H9 (cell line): Measurements from ENCODE around the gene TEX13D. TPM values are rescaled to one million over a fixed set of nuclear protein-coding genes. Genes with fewer than 3 reads are reported as not detected.

Source experiments
- DNase-seq: peaks from one replicate; pipeline ENCODE4 v3.0.0-alpha.2; 2017
- H2AFZ ChIP-seq: one replicate; pipeline ENCODE4 v1.6.1; 2013; ENCODE audit warnings: mild to moderate bottlenecking, low read length, control low read depth, moderate library complexity
- H2AK5ac ChIP-seq: 2 replicates; pipeline ENCODE4 v1.6.1; 2013; ENCODE audit warnings: low read length, control low read depth, mixed read lengths; ENCODE audit not compliant: insufficient read length
- H2BK120ac ChIP-seq: one replicate; pipeline ENCODE4 v1.6.1; 2013; ENCODE audit warnings: low read depth, mild to moderate bottlenecking, low read length, control low read depth, inconsistent platforms; ENCODE audit not compliant: poor library complexity, severe bottlenecking
- H2BK12ac ChIP-seq: 2 replicates; pipeline ENCODE4 v1.6.1; 2013; ENCODE audit warnings: low read length, control low read depth, mixed read lengths, low read depth; ENCODE audit not compliant: insufficient read length
- H2BK15ac ChIP-seq: 2 replicates; pipeline ENCODE4 v1.6.1; 2013; ENCODE audit warnings: low read depth, low read length, control low read depth
- H2BK20ac ChIP-seq: one replicate; pipeline ENCODE4 v1.6.1; 2013; ENCODE audit warnings: low read depth, mild to moderate bottlenecking, low read length, control low read depth, inconsistent platforms; ENCODE audit not compliant: poor library complexity, severe bottlenecking
- H2BK5ac ChIP-seq: 2 replicates; pipeline ENCODE4 v1.6.1; 2013; ENCODE audit warnings: low read length, control low read depth, mixed read lengths; ENCODE audit not compliant: insufficient read length
- H3K14ac ChIP-seq: 2 replicates; pipeline ENCODE4 v1.6.1; 2013; ENCODE audit warnings: low read length, control low read depth; ENCODE audit not compliant: insufficient read depth
- H3K18ac ChIP-seq: 2 replicates; pipeline ENCODE4 v1.6.1; 2013; ENCODE audit warnings: low read depth, mild to moderate bottlenecking, mixed read lengths, low read length, control low read depth; ENCODE audit not compliant: insufficient read length
- H3K23ac ChIP-seq: 2 replicates; pipeline ENCODE4 v1.6.1; 2013; ENCODE audit warnings: low read length, control low read depth, mixed read lengths, low read depth; ENCODE audit not compliant: insufficient read length
- H3K23me2 ChIP-seq: 2 replicates; pipeline ENCODE4 v1.6.1; 2013; ENCODE audit warnings: low read depth, mild to moderate bottlenecking, mixed read lengths, low read length, control low read depth; ENCODE audit not compliant: insufficient read length, poor library complexity, severe bottlenecking
- H3K27ac ChIP-seq: 2 replicates; pipeline ENCODE4 v1.5.1; 2013; ENCODE audit warnings: low read length, control low read depth, mixed read lengths, low read depth; ENCODE audit not compliant: insufficient read length
- H3K27me3 ChIP-seq: 2 replicates; pipeline ENCODE4 v1.6.1; 2013; ENCODE audit warnings: low read length, control low read depth, inconsistent platforms; ENCODE audit not compliant: insufficient read depth
- H3K4ac ChIP-seq: 2 replicates; pipeline ENCODE4 v1.6.1; 2013; ENCODE audit warnings: low read depth, mild to moderate bottlenecking, control low read depth, inconsistent platforms, low read length, moderate library complexity
- H3K4me1 ChIP-seq: 2 replicates; pipeline ENCODE4 v1.6.1; 2013; ENCODE audit warnings: low read length, control low read depth, inconsistent platforms; ENCODE audit not compliant: insufficient read depth
- H3K4me2 ChIP-seq: 2 replicates; pipeline ENCODE4 v1.6.1; 2013; ENCODE audit warnings: low read length, control low read depth, mixed read lengths; ENCODE audit not compliant: insufficient read length, insufficient read depth
- H3K56ac ChIP-seq: 2 replicates; pipeline ENCODE4 v1.6.1; 2013; ENCODE audit warnings: low read depth, mild to moderate bottlenecking, mixed read lengths, low read length, control low read depth; ENCODE audit not compliant: insufficient read length
- H3K79me1 ChIP-seq: 2 replicates; pipeline ENCODE4 v1.6.1; 2013; ENCODE audit warnings: low read depth, mild to moderate bottlenecking, moderate library complexity, low read length, control low read depth, inconsistent platforms; ENCODE audit not compliant: insufficient read depth, poor library complexity, severe bottlenecking
- H3K79me2 ChIP-seq: 2 replicates; pipeline ENCODE4 v1.6.1; 2013; ENCODE audit warnings: low read length, control low read depth, inconsistent platforms; ENCODE audit not compliant: insufficient read depth
- H3K9ac ChIP-seq: 2 replicates; pipeline ENCODE4 v1.6.1; 2013; ENCODE audit warnings: low read length, control low read depth, mixed read lengths; ENCODE audit not compliant: insufficient read length; ENCODE audit errors: extremely low read depth
- H3K9me3 ChIP-seq: one replicate; pipeline ENCODE4 v1.6.1; 2013; ENCODE audit warnings: low read depth, low read length, inconsistent platforms; ENCODE audit not compliant: control insufficient read depth
- H3T11ph ChIP-seq: one replicate; pipeline ENCODE4 v1.6.1; 2013; ENCODE audit warnings: mild to moderate bottlenecking, low read length, control low read depth, inconsistent platforms
- H4K20me1 ChIP-seq: one replicate; pipeline ENCODE4 v1.6.1; 2013; ENCODE audit not compliant: control insufficient read depth, insufficient read length, insufficient read depth
- H4K5ac ChIP-seq: 2 replicates; pipeline ENCODE4 v1.6.1; 2013; ENCODE audit warnings: low read depth, mild to moderate bottlenecking, mixed read lengths, low read length, control low read depth; ENCODE audit not compliant: insufficient read length
- H4K8ac ChIP-seq: replicated peaks from 2 replicates; pipeline ENCODE4 v1.6.1; 2013; ENCODE audit warnings: low read length, control low read depth, mixed read lengths, low read depth; ENCODE audit not compliant: insufficient read length
- H4K91ac ChIP-seq: 2 replicates; pipeline ENCODE4 v1.6.1; 2013; ENCODE audit warnings: low read depth, mild to moderate bottlenecking, moderate library complexity, mixed read lengths, low read length, control low read depth; ENCODE audit not compliant: insufficient read length
- H3K27ac Mint-ChIP-seq, 3 experiments: 2 replicates in 2 of 3; 3 replicates in 1 of 3; pipeline ENCODE4 v1.8.0; 2020 to 2021; ENCODE audit warnings: mixed read lengths in 3 of 3, mild to moderate bottlenecking in 1 of 3, moderate library complexity in 1 of 3
- H3K27me3 Mint-ChIP-seq: 2 replicates; pipeline ENCODE4 v1.8.0; 2021; ENCODE audit warnings: low read depth, mild to moderate bottlenecking, moderate library complexity, mixed read lengths
- H3K36me3 Mint-ChIP-seq, 3 experiments: 2 replicates in 2 of 3; 3 replicates in 1 of 3; pipeline ENCODE4 v1.8.0; 2020 to 2021; ENCODE audit warnings: low read depth in 3 of 3, mixed read lengths in 3 of 3; ENCODE audit not compliant: insufficient read depth in 1 of 3
- H3K4me1 Mint-ChIP-seq, 2 experiments: 2 replicates each; pipeline ENCODE4 v1.8.0; 2020; ENCODE audit warnings: mixed read lengths in 2 of 2
- H3K4me3 Mint-ChIP-seq, 2 experiments: 2 replicates in 1 of 2; 3 replicates in 1 of 2; pipeline ENCODE4 v1.8.0; 2020 to 2021; ENCODE audit warnings: mild to moderate bottlenecking in 2 of 2, mixed read lengths in 2 of 2, moderate library complexity in 1 of 2
- H3K9me3 Mint-ChIP-seq, 2 experiments: 2 replicates in 1 of 2; 3 replicates in 1 of 2; pipeline ENCODE4 v1.8.0; 2020; ENCODE audit warnings: mild to moderate bottlenecking in 2 of 2, mixed read lengths in 2 of 2, moderate library complexity in 1 of 2
- CTCF ChIP-seq: fragments of 200-600 bp; sonication (generic); conservative IDR thresholded peaks from 3 replicates; pipeline ENCODE4 v1.8.0; 2021; ENCODE audit warnings: antibody characterized with exemption, mild to moderate bottlenecking
- WGBS: extraction: QIAGEN DNeasy Blood & Tissue Kit; methylation state at CpG from one replicate; pipeline ENCODE4 v1.1.7; 2013; ENCODE audit warnings: missing lambda C conversion rate, low lambda C conversion rate, mixed read lengths; ENCODE audit not compliant: insufficient read length; ENCODE audit errors: extremely low coverage; 5-methylcytosine and 5-hydroxymethylcytosine counted together
- total RNA-seq: library from RNA; stranded (reverse); gene quantifications from 2 replicates; pipeline ENCODE4 v1.2.1, GENCODE V29; 2021

TEX13D gene
- total RNA-seq, 1 experiment from 2014 or later: 0.15 TPM

GRCh38 chrX:124346877-124347241, 14.4 kb downstream of the TEX13D start:
- no peak overlapping the region for H4K91ac ChIP-seq

More at GRCh38 chrX:124346877-124347241, 14.4 kb downstream of the TEX13D start:
- Histone ChIP-seq H2BK15ac (no peak overlapping the region), H3K4me2 (no peak overlapping the region), H3K23me2 (no peaks in the 10 kb centered on the region), H3K56ac (no peak overlapping the region), H4K8ac (no peak overlapping the region), H3K4ac (no peak overlapping the region), H3K79me2 (no peaks in the 10 kb centered on the region), H3K23ac (no peak overlapping the region), H3K27me3 (no peaks in the 10 kb centered on the region), H3K14ac (no peak overlapping the region), H3T11ph (no peak overlapping the region), H3K27ac (no peak overlapping the region), H3K4me1 (no peaks in the 10 kb centered on the region), H3K9me3 (no peaks in the 10 kb centered on the region), H3K9ac (no peak overlapping the region), H2BK5ac (no peak overlapping the region), H3K18ac (no peak overlapping the region), H2BK120ac (no peak overlapping the region), H2AK5ac (no peak overlapping the region), H4K5ac (no peak overlapping the region), H2BK12ac (no peak overlapping the region), H2BK20ac (no peak overlapping the region), H4K20me1 (no peaks in the 10 kb centered on the region), H3K79me1 (no peaks in the 10 kb centered on the region), H2AFZ (no peak overlapping the region)
- Mint-ChIP-seq H3K27ac (no peak overlapping the region), H3K27me3 (no peaks in the 10 kb centered on the region; the same call in 1 of the 2 replicates), H3K9me3 (peaks cover 0 to 4% of the 10 kb centered on the region in 2 experiments; a peak in 1 of 5 replicates), H3K4me3 (no peak overlapping the region), H3K36me3 (no peaks in the 10 kb centered on the region), H3K4me1 (peaks cover 18 to 21% of the 10 kb centered on the region in 2 experiments)
- no peak for DNase-seq
- no peak for TF ChIP-seq CTCF
- WGBS: no CpG with 5 or more reads among the region's 15 CpGs
